Mesenchymal stem cell (in vitro differentiated cells and primary cell): Measurements from ENCODE around the gene SPATA46.
A peak's percentile ranks its signal among the peaks of the same experiment; 100 is the strongest.

Source experiments
- DNase-seq: peaks from one replicate; pipeline ENCODE4 v3.0.0-alpha.2; 2013
- H2AFZ ChIP-seq: one replicate; pipeline ENCODE4 v1.6.1; 2013; ENCODE audit warnings: low read depth, mild to moderate bottlenecking, control low read depth, inconsistent platforms, low read length, moderate library complexity
- H2AK5ac ChIP-seq: 2 replicates; pipeline ENCODE4 v1.6.1; 2013; ENCODE audit warnings: low read length, moderate library complexity, mild to moderate bottlenecking, inconsistent platforms; ENCODE audit not compliant: severe bottlenecking
- H2BK120ac ChIP-seq: one replicate; pipeline ENCODE4 v1.6.1; 2013; ENCODE audit warnings: low read depth, mild to moderate bottlenecking, inconsistent platforms, low read length, moderate library complexity
- H2BK12ac ChIP-seq, 2 experiments: one replicate each; pipeline ENCODE4 v1.6.1; 2013; ENCODE audit warnings: inconsistent platforms in 2 of 2, low read length in 2 of 2, mild to moderate bottlenecking in 2 of 2, moderate library complexity in 2 of 2, control low read depth in 1 of 2
- H2BK15ac ChIP-seq: one replicate; pipeline ENCODE4 v1.6.1; 2013; ENCODE audit warnings: mild to moderate bottlenecking, low read depth, inconsistent platforms; ENCODE audit not compliant: poor library complexity, severe bottlenecking
- H2BK5ac ChIP-seq: 2 replicates; pipeline ENCODE4 v1.6.1; 2013; ENCODE audit warnings: low read depth, mild to moderate bottlenecking, low read length, control low read depth, inconsistent platforms; ENCODE audit not compliant: poor library complexity, severe bottlenecking
- H3K14ac ChIP-seq, 2 experiments: one replicate each; pipeline ENCODE4 v1.6.1; 2013; ENCODE audit warnings: inconsistent platforms in 2 of 2, low read length in 2 of 2, control low read depth in 1 of 2, mild to moderate bottlenecking in 1 of 2, moderate library complexity in 1 of 2
- H3K18ac ChIP-seq, 2 experiments: one replicate each; pipeline ENCODE4 v1.6.1; 2013; ENCODE audit warnings: inconsistent platforms in 2 of 2, low read length in 2 of 2, control low read depth in 1 of 2, low read depth in 1 of 2, mild to moderate bottlenecking in 1 of 2
- H3K23ac ChIP-seq, 2 experiments: one replicate each; pipeline ENCODE4 v1.6.1; 2013; ENCODE audit warnings: inconsistent platforms in 2 of 2, low read length in 2 of 2, mild to moderate bottlenecking in 2 of 2, moderate library complexity in 2 of 2, control low read depth in 1 of 2
- H3K27ac ChIP-seq: 2 replicates; pipeline ENCODE4 v1.5.1; 2013; ENCODE audit warnings: mild to moderate bottlenecking, moderate library complexity, low read length, control low read depth, inconsistent platforms; ENCODE audit not compliant: poor library complexity, severe bottlenecking
- H3K27me3 ChIP-seq, 2 experiments: 2 replicates each; pipeline versions ENCODE4 v1.6.1 to v1.7.0; 2013; ENCODE audit warnings: low read length in 2 of 2, mild to moderate bottlenecking in 2 of 2, moderate library complexity in 2 of 2, control low read depth in 1 of 2, inconsistent platforms in 1 of 2; ENCODE audit not compliant: control insufficient read depth in 1 of 2, insufficient read depth in 1 of 2
- H3K36me3 ChIP-seq, 2 experiments: 2 replicates each; pipeline versions ENCODE4 v1.6.1 to v1.7.0; 2013; ENCODE audit warnings: low read length in 2 of 2, control low read depth in 1 of 2, inconsistent platforms in 1 of 2, low read depth in 1 of 2, mild to moderate bottlenecking in 1 of 2; ENCODE audit not compliant: insufficient read depth in 2 of 2, control insufficient read depth in 1 of 2
- H3K4ac ChIP-seq, 2 experiments: one replicate each; pipeline ENCODE4 v1.6.1; 2013; ENCODE audit warnings: inconsistent platforms in 2 of 2, low read length in 2 of 2, mild to moderate bottlenecking in 2 of 2, moderate library complexity in 2 of 2, control low read depth in 1 of 2, low read depth in 1 of 2
- H3K4me1 ChIP-seq: 2 replicates; pipeline ENCODE4 v1.6.1; 2013; ENCODE audit warnings: low read depth, low read length, control low read depth; ENCODE audit not compliant: control insufficient read depth, insufficient read depth
- H3K4me2 ChIP-seq: 2 replicates; pipeline ENCODE4 v1.6.1; 2013; ENCODE audit warnings: low read length, mild to moderate bottlenecking, inconsistent platforms; ENCODE audit not compliant: poor library complexity, severe bottlenecking
- H3K4me3 ChIP-seq, 2 experiments: 2 replicates each; pipeline versions ENCODE4 v1.5.1 to v1.7.0; 2013; ENCODE audit warnings: low read length in 2 of 2, mild to moderate bottlenecking in 2 of 2, control low read depth in 1 of 2, low read depth in 1 of 2; ENCODE audit not compliant: insufficient read depth in 1 of 2
- H3K79me1 ChIP-seq: replicated peaks from 2 replicates; pipeline ENCODE4 v1.6.1; 2013; ENCODE audit warnings: mild to moderate bottlenecking, control low read depth, low read length, inconsistent platforms; ENCODE audit not compliant: poor library complexity, severe bottlenecking
- H3K9ac ChIP-seq: 2 replicates; pipeline ENCODE4 v1.7.0; 2013; ENCODE audit warnings: mild to moderate bottlenecking, low read length, moderate library complexity
- H3K9me3 ChIP-seq: 2 replicates; pipeline ENCODE4 v1.7.0; 2013; ENCODE audit warnings: mild to moderate bottlenecking, low read length; ENCODE audit not compliant: control insufficient read depth
- H4K8ac ChIP-seq: one replicate; pipeline ENCODE4 v1.6.1; 2013; ENCODE audit warnings: inconsistent platforms, mild to moderate bottlenecking, low read length, moderate library complexity
- H4K91ac ChIP-seq: one replicate; pipeline ENCODE4 v1.6.1; 2013; ENCODE audit warnings: mild to moderate bottlenecking, low read length, inconsistent platforms
- WGBS: methylation state at CpG from one replicate; pipeline ENCODE4 v1.1.7; 2013; ENCODE audit warnings: mixed read lengths; 5-methylcytosine and 5-hydroxymethylcytosine counted together

SPATA46 gene

GRCh38 chr1:162405800-162406199, 29.1 kb upstream of the SPATA46 start:
- Histone ChIP-seq H2AK5ac (no peak overlapping the region), H3K27me3 (no peaks in the 10 kb centered on the region), H3K4me2 (no peak overlapping the region), H3K23ac (no peak overlapping the region), H2AFZ (no peak overlapping the region), H3K4me1 (no peaks in the 10 kb centered on the region), H3K14ac (no peak overlapping the region), H4K91ac (no peak overlapping the region), H3K79me1 (no peaks in the 10 kb centered on the region), H2BK12ac (no peak overlapping the region), H3K18ac (no peak overlapping the region), H3K36me3 (no peaks in the 10 kb centered on the region), H2BK120ac (no peak overlapping the region), H3K4ac (no peak overlapping the region), H3K9me3 (no peaks in the 10 kb centered on the region), H4K8ac (no peak overlapping the region), H2BK5ac (no peak overlapping the region), H3K4me3 (no peak overlapping the region), H3K9ac (no peak overlapping the region), H3K27ac (no peak overlapping the region), H2BK15ac (no peak overlapping the region)
- no peak for DNase-seq
- 76% methylated on average over 5 of the region's 5 CpGs for WGBS

DNA sequence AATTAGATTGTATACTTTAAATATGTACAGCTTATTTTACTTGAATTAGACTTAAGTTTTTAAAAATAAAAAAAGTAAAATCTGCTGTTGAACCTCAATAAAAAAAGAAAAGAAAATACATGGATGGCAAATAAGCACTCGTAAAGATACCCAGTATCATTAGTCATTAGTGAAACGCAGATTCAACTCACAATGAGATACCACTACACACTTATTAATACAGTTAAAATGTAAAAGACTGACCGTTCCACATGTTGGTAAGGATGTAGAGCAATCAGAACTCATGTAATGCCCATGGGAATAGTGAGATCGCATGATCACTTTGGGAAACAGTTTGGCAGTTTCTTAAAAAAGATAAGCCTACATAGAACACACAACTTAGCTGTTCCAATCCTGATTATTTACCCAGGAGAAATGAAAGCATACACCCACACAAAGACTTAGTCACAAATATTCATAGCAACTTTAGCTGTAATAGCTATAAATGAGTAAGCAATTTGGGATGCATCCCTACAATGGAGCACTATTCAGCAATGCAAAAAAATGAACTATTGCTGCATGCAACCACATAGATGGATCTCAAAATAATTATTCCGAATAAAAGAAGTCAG, 28.0 kb upstream of the SPATA46 start:
- Histone ChIP-seq H3K4me3 (peak overlapping the region in 1 of 2 experiments; percentile 42), H3K4me2 (no peak overlapping the region), H3K27ac (no peak overlapping the region), H3K9me3 (no peaks in the 10 kb centered on the region), H4K91ac (no peak overlapping the region), H3K23ac (no peak overlapping the region), H3K14ac (no peak overlapping the region), H2BK5ac (no peak overlapping the region), H2BK12ac (no peak overlapping the region), H3K4me1 (no peaks in the 10 kb centered on the region), H2AK5ac (no peak overlapping the region), H2AFZ (no peak overlapping the region), H3K36me3 (no peaks in the 10 kb centered on the region), H4K8ac (no peak overlapping the region), H2BK120ac (no peak overlapping the region), H3K27me3 (no peaks in the 10 kb centered on the region), H3K9ac (peak overlapping the region; percentile 70), H3K4ac (no peak overlapping the region), H2BK15ac (no peak overlapping the region), H3K79me1 (no peaks in the 10 kb centered on the region), H3K18ac (no peak overlapping the region)
- 85% methylated on average over 4 of the region's 5 CpGs for WGBS
- no peak for DNase-seq

DNA sequence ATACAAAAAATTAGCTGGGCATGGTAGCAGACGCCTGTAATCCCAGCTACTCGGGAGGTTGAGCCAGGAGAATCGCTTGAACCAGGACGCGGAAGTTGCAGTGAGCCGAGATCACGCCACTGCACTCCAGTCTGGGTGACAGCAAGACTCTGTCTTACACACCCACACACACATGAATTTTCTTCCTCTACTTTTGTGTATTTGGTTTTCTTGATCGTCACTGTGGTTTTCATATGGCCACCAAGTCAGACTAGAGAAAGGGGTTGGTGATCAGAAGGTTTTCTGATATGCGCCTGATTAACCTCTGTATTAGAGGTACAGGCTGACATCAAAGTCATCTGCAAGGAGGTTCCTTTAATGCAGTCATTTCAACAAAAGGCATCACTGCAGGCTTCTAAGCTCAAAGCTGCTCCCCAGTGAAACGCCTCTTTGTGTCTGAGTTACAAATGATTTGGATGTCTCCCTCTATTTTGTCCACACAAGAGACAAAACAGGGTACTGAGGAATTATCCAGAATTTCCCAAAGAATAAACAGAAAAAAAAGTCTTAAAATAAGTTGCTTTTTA, 24.2 kb upstream of the SPATA46 start:
- Histone ChIP-seq H2BK5ac (no peak overlapping the region), H3K14ac (no peak overlapping the region), H3K27me3 (peaks cover 5 to 32% of the 10 kb centered on the region in 2 experiments), H3K23ac (no peak overlapping the region), H4K91ac (no peak overlapping the region), H3K4me2 (no peak overlapping the region), H2BK120ac (no peak overlapping the region), H3K36me3 (no peaks in the 10 kb centered on the region), H3K4ac (no peak overlapping the region), H2BK15ac (no peak overlapping the region), H2BK12ac (no peak overlapping the region), H2AK5ac (no peak overlapping the region), H3K9ac (no peak overlapping the region), H3K18ac (no peak overlapping the region), H4K8ac (no peak overlapping the region), H3K9me3 (no peaks in the 10 kb centered on the region), H3K4me3 (no peak overlapping the region), H3K4me1 (no peaks in the 10 kb centered on the region), H2AFZ (no peak overlapping the region), H3K27ac (no peak overlapping the region), H3K79me1 (no peaks in the 10 kb centered on the region)
- 98% methylated on average over 8 of the region's 10 CpGs for WGBS
- no peak for DNase-seq

GRCh38 chr1:162398999-162399580, 22.4 kb upstream of the SPATA46 start:
- Histone ChIP-seq H2BK120ac (no peak overlapping the region), H3K36me3 (no peaks in the 10 kb centered on the region), H3K79me1 (no peaks in the 10 kb centered on the region), H3K4me2 (no peak overlapping the region), H3K18ac (no peak overlapping the region), H3K23ac (no peak overlapping the region), H3K4me1 (no peaks in the 10 kb centered on the region), H3K9me3 (no peaks in the 10 kb centered on the region), H2AFZ (no peak overlapping the region), H2AK5ac (no peak overlapping the region), H2BK5ac (no peak overlapping the region), H2BK15ac (no peak overlapping the region), H2BK12ac (no peak overlapping the region), H3K27me3 (peaks cover 5 to 32% of the 10 kb centered on the region in 2 experiments), H3K4ac (no peak overlapping the region), H3K27ac (no peak overlapping the region), H3K9ac (no peak overlapping the region), H4K8ac (no peak overlapping the region), H3K4me3 (no peak overlapping the region), H4K91ac (no peak overlapping the region), H3K14ac (no peak overlapping the region)
- 80% methylated on average over 7 of the region's 8 CpGs for WGBS
- DNase-seq, result no peak
